GM15510 (cell line): ENCODE data around the gene LRRK1.

Experiments used
- POLR2A ChIP-seq: IDR thresholded peaks from 3 replicates; pipeline ENCODE4 v1.6.1; 2011; ENCODE audit warnings: borderline replicate concordance; ENCODE audit not compliant: insufficient read length; ENCODE audit errors: extremely low read depth

Gene LRRK1

DNA sequence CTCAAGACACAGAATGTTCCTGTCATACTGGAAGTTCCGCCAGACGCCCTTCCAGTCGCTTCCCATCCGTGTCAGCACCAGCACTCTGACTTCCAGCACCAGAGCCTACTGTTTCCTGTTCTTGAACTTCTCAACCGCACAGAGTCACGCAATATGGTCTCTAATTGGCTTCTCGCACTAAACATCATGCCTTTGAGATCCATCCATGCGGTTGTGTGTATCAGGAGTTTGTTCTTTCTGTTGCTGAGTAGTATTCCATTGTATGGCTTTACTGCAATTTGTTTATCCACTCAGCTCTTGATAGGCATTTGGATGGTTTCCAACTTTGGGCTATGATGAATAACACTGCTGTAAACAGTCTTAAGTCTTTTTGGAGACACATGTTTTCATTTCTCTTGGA, 112.1 kb downstream of the LRRK1 start:
- TF ChIP-seq POLR2A, result no peak

DNA sequence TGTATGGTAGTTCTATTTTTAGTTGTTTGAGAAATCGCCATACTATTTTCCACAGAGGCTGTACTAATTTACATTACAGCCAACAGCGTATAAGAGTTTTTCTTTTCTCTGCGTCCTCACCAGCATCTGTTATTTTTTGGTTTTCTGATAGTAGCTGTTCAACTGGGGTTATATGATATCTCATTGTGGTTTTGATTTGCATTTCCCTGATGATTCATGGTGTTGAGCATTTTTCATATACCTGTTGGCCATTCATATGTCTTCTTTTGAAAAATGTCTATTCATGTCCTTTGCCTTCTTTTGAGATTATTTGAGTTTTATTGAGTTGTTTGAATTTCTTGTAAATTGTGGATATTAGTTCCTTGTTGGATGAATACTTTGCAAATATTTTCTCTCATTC, 114.6 kb downstream of the LRRK1 start:
- TF ChIP-seq POLR2A, result no peak

DNA sequence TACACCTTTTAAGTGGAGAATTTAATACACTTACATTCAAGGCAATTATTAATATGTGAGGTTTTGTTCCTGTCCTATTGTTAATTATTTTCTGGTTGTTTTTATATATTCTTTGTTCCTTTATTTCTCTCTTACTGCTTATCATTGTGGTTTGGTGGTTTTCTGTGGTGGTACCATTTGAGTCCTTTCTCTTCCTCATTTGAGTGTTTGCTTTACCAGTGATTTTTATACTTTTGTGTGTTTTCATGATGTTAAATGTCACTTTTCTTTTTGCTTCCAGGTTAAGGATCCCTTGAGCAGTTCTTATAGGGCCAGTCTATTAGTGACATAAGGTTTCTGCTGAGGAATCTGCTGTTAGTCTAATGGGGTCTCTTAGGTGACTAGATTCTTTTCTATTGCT, 116.5 kb downstream of the LRRK1 start:
- no peak for TF ChIP-seq POLR2A

DNA sequence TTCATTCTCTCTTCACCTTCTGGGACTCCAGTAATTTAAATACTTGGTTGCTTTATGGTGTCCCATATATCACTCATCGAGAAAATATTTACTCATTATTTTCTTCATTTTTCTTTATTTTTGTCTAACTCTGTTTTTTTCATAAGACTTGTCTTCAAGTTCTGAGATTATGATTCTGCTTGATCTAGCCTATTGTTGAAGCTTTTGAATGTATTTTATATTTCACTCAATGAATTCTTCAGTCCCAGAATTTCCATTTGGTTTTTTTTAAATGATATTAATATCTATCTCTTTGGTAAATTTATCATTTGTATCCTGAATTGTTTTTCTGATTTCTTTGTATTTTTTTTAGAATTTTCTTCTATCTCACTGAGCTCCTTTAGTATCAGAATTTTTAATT, 117.0 kb downstream of the LRRK1 start:
- TF ChIP-seq POLR2A, result no peak

DNA sequence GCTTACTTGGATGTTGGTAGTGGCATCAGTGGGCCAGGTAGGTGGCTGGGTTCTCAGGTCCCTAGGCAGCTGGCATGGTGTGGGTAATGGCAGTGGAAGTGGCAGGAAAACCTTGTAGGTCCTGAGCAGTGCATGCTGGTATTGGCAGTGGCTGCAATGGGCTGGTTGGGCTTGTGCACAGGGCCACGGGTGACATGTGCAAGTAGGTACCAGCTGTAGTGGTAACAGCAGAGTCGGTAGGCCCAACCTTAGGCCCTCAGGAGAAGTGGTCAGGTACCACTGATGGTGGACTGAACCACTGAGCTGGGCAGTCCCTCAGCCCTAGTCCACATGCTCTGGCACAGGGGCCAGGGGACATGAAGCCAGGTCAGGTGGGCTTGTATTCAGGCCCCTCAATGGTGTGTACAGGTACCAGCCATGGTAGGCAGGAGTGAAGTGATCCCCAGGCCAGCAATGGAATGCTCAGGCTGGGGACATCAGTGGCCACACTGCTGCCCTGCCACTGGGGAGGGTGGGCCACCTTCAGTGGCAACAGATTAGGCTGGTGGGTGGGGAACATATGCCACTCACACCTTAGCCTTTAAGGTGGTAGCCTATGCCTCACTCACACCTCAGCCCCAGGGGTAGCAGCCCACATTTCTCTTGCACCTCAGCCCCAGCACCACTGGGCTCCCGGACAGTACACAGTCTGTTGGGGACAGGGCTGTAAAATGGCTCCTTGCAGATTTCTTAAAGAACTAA, 118.1 kb downstream of the LRRK1 start:
- no peak for TF ChIP-seq POLR2A

DNA sequence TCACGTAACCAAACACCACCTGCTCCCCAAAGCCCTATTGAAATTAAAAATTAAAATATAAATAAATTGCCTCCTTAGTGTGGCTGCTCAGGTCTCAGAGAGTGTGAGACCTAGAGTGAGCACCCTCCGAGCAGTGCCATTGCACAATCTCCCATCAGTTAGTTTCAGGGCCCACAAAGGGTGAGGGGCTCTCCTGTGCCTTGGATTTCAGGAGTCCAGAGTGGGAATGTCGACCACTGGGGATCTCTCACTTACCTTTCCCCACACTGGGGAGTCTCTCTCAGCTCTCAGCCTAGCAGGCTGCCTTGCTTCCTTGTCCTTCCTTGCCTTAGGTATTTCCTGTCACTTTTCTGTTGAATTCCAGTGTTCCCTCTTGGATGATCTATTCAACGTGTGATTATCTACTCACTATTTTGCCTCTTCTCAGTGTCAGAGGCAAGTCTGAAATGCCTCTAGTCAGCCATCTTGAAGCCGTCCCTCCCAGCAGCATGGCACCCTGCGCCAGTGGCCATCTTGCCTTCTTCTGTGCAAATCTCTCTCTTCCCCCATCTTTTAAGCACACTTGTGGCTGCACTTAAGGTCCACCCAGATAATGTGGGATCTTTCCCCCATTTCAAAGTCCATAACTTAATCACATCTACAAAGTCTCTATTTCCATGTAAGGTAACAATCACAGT, 119.3 kb downstream of the LRRK1 start:
- no peak for TF ChIP-seq POLR2A

DNA sequence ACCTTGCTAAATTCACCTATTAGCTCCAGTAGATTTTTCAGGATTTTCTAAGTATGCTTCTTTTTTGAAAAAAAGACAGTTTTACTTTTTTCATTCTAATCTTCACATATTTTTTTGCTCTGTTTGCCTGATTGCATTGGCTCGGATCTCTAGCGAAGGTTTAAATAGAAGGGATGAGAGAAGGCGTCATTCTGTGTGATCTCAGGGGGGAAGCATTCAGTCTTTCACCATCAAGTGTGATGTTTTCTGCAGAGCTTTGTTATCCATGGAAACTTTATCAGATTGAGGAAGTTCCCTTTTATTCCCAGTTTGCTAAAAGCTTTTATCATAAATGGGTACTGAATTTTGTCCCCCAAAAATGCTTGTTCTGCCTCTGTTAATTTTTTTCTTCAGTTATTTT, 120.3 kb downstream of the LRRK1 start:
- TF ChIP-seq POLR2A, result no peak

DNA sequence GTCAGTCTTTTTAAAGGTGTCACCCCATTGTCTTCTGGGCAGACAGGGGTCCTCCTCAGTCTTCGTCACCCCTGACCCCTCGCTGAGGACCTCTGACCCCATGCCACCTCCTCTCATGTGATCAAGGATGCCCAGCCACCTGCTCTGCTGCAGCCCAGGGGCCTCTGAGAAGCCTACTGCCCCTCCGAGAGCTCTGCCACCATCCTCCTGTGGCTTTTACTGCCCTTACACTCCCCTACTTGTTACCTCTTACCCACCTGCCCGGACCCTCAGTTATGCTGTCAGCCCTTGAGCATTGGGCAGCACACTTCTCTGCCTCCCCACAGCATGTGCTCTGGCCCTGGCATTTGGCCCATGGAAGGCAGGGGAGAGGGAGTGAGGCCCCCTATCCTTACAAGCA, 123.2 kb downstream of the LRRK1 start:
- no peak for TF ChIP-seq POLR2A

DNA sequence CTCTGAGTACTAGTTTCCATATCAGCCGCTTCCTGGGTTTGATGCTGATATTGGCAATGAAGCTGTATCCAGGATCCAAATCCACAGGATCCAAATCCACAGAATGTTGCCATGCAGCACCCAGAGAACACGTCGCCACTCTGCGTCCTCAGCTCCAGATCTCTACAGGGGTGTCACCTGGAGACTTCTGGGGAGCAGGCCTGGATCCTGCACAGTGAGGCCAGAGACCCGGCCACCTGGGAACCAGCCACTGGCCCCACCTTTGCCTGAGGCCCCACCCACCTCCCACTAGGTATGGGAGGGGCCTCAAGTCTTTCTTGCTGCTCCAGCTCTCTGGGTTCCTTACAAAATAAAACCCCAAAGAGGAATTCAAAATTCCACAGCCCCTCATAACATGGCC, 123.9 kb downstream of the LRRK1 start:
- no peak for TF ChIP-seq POLR2A

DNA sequence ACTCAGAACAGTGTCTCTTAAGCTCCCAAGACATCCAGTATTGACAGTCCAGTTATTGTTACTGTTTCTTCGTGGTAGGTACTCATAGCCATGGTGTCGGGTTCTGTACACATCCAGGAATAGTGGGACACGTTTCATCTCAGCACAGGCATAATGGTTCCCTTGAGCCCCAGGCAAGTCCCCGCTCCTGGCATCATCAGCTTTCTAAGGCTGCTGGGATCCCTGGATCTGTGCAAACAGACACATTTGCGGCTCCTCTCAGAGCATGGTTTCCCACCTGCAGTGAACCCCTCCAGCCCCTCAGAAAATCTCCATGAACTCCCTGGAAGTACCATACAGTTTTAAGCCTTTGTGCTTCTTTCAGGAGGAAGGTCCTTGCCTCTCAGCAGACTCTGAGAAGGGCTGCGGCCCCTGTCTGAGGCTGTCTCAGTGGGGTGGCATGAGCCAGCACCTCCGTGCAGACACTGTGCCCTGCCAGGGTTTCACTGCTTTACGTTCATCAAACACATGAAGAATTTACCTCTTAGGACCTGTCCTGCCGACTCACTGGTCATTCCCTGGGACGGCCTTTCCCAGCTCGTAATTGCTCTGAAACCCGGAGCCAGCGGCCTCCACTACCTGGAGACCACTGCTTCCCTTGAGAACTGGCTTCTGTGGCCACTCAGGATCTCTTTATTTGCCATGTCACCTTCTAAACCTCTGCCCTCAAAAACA, 124.9 kb downstream of the LRRK1 start:
- no peak for TF ChIP-seq POLR2A

DNA sequence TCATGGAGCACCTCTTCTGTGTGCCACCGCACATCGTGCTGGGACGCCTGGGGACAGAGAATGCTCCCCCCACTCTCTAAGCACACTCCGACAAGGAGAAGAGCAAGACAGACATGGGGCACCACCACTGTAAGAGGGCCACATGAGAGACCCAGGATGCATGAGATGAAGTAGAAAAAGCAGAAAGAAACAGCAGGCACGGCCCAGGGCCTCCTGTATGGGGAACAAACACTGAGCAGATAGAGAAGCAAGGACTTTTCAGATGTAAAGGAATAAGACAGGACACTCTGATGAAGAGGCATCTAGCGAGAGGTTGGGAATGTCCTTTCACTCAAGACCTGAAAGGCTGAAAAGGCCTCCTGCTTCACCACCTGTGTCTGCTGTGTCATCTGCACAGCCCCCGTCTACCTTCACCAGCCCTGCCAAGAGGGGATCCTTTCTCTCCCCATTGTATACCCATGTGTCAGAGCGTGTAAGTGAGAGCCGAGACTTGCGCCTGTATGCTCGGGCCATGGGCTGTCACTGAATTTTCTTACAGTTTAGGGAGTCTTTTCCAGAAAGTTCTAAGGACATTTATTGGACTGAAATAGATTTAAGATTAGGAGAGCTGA, 125.6 kb downstream of the LRRK1 start:
- no peak for TF ChIP-seq POLR2A

DNA sequence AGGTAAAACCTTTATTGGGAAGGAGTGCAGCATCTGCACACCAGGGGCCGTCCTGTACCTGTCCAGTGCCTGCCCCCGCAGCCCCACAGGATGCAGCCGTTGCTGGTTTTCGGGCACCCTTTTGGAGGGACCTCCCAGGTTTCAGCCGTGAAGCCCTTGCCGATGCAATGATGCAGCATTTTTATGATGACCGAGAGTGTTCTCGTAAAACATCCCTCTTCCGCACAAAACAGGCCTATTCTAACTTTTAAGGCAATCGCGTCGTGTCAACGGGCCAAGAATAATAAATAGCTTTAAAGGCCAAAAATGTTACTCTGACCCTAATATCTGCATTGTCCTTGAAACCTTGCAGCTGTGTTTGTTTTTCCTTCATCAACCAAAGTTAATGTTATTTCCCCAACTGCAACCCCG, 126.1 kb downstream of the LRRK1 start:
- TF ChIP-seq POLR2A, result no peak

DNA sequence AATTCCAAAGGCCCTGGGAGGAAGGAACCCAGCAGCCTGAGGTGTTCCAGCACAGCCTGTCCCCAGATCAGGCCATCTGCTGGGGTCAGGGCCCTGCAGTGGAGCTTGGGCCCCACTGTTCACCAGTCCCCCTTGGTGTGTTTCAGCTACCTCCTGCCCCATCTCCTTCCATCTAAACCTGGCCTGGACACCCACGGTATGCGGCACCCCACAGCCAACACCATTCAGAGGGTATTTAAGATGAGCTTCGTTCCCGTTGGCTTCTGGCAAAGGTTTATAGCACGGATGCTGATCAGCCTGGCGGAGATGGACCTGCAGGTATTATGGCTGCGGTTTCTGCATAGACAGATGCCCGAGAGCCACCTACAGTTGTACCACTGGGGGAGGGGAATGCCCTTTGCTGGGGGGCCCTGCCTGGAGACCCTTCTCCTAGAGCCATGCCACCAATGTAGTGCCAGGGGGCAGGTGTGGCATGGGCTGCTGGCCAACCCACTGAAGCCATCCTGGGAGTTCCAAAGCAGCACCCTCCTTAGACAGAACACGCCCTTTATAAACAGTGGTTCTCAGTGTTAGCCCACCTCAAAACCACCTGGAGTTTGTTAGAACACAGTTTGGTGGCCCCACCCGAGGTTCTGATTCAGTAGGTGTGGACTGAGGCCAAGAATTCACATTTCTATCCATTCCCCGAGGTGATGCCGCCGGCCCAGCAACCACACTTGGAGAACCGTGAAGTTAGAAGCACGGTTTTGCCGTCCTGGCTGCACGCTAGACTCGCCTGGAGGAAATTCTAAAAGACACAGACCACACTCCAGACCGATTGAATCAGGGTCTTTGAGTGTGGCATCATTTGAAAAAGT, 126.9 kb downstream of the LRRK1 start:
- no peak for TF ChIP-seq POLR2A

DNA sequence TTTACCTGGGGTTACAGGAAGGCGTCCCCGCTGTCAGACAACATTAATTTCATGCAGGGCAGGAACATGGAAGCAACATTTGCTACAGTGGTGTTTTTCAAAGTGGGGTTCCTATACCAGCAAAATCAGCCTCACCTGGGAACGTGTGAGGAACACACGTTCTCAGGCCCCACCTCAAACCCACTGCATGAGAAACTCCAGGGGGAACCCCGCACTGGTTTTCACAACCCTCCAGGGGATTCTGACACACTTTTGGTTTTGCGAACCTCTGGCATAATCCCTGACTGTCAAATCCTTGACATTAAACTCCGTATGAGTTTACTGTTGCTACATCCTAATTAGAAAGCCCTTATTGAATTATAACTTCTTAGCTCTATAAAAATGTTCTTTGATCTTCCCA, 127.7 kb downstream of the LRRK1 start:
- no peak for TF ChIP-seq POLR2A
